ENCODE data around the gene GRID2.

GRCh38 chr4:92264163-92264562, 39.6 kb upstream of the GRID2 start:
- TF ChIP-seq POLR2AphosphoS5 (IDR thresholded peaks at IDR 0.05; ENCODE audit: low read depth, low read length) (no peak), TEAD4 (IDR thresholded peaks at IDR 0.05; ENCODE audit: borderline replicate concordance, insufficient read depth) (no peak), CHD2 (IDR thresholded peaks at IDR 0.05; ENCODE audit: low read length, partially characterized antibody) (no peak), JUND (IDR thresholded peaks at IDR 0.05) (no peak), TAF1 (IDR thresholded peaks at IDR 0.05; ENCODE audit: borderline replicate concordance, low read depth, low read length) (no peak), MXI1 (IDR thresholded peaks at IDR 0.05; ENCODE audit: low read depth, low read length) (no peak), RXRA (IDR thresholded peaks at IDR 0.05; ENCODE audit: borderline replicate concordance, low read depth) (no peak), TCF12 (IDR thresholded peaks at IDR 0.05) (no peak), MAX (IDR thresholded peaks at IDR 0.05; ENCODE audit: low read depth) (no peak), EP300 (IDR thresholded peaks at IDR 0.05; ENCODE audit: borderline replicate concordance in 1 of 2, low read depth in 1 of 2, low read length in 1 of 2) (no peak), RCOR1 (IDR thresholded peaks at IDR 0.05; ENCODE audit: low read length) (no peak)
- TF ChIP-seq, protein P1, sequence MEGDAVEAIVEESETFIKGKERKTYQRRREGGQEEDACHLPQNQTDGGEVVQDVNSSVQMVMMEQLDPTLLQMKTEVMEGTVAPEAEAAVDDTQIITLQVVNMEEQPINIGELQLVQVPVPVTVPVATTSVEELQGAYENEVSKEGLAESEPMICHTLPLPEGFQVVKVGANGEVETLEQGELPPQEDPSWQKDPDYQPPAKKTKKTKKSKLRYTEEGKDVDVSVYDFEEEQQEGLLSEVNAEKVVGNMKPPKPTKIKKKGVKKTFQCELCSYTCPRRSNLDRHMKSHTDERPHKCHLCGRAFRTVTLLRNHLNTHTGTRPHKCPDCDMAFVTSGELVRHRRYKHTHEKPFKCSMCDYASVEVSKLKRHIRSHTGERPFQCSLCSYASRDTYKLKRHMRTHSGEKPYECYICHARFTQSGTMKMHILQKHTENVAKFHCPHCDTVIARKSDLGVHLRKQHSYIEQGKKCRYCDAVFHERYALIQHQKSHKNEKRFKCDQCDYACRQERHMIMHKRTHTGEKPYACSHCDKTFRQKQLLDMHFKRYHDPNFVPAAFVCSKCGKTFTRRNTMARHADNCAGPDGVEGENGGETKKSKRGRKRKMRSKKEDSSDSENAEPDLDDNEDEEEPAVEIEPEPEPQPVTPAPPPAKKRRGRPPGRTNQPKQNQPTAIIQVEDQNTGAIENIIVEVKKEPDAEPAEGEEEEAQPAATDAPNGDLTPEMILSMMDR (IDR thresholded peaks at IDR 0.05), result no peak
- TF ChIP-seq, protein P2, sequence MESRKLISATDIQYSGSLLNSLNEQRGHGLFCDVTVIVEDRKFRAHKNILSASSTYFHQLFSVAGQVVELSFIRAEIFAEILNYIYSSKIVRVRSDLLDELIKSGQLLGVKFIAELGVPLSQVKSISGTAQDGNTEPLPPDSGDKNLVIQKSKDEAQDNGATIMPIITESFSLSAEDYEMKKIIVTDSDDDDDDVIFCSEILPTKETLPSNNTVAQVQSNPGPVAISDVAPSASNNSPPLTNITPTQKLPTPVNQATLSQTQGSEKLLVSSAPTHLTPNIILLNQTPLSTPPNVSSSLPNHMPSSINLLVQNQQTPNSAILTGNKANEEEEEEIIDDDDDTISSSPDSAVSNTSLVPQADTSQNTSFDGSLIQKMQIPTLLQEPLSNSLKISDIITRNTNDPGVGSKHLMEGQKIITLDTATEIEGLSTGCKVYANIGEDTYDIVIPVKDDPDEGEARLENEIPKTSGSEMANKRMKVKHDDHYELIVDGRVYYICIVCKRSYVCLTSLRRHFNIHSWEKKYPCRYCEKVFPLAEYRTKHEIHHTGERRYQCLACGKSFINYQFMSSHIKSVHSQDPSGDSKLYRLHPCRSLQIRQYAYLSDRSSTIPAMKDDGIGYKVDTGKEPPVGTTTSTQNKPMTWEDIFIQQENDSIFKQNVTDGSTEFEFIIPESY (IDR thresholded peaks at IDR 0.05; ENCODE audit: borderline replicate concordance, low read depth), result no peak

All from SK-N-SH (cell line).